GM23248 (cell line): Measurements from ENCODE around the gene SAMD13. TPM values are rescaled to one million over a fixed set of nuclear protein-coding genes. Genes with fewer than 3 reads are reported as not detected.

ENCODE experiments used
- DNase-seq: peaks from one replicate; pipeline ENCODE4 v3.0.0-alpha.2; 2015
- H2AFZ ChIP-seq: fragments of 200-600 bp; sonication (generic); 2 replicates; pipeline ENCODE4 v1.6.1; 2016; ENCODE audit warnings: antibody characterized with exemption
- H3F3A ChIP-seq: fragments of 200-600 bp; sonication (generic); 2 replicates; pipeline ENCODE4 v1.6.1; 2016; ENCODE audit warnings: mild to moderate bottlenecking, antibody characterized with exemption, mixed run types; ENCODE audit not compliant: insufficient read depth
- H3K27ac ChIP-seq: fragments of 200-600 bp; sonication (generic); 2 replicates; pipeline ENCODE4 v1.5.1; 2016; ENCODE audit warnings: mild to moderate bottlenecking
- H3K27me3 ChIP-seq: fragments of 200-600 bp; sonication (generic); replicated peaks from 2 replicates; pipeline ENCODE4 v1.6.1; 2016; ENCODE audit warnings: mild to moderate bottlenecking; ENCODE audit not compliant: insufficient read depth
- H3K36me3 ChIP-seq: fragments of 200-600 bp; sonication (generic); 2 replicates; pipeline ENCODE4 v1.6.1; 2016; ENCODE audit warnings: low read depth, mild to moderate bottlenecking
- H3K4me1 ChIP-seq: fragments of 200-600 bp; sonication (generic); 2 replicates; pipeline ENCODE4 v1.6.1; 2016; ENCODE audit warnings: mild to moderate bottlenecking; ENCODE audit not compliant: insufficient read depth
- H3K4me2 ChIP-seq: fragments of 200-600 bp; sonication (generic); one replicate; pipeline ENCODE4 v1.6.1; 2016; ENCODE audit warnings: mild to moderate bottlenecking; ENCODE audit not compliant: unreplicated experiment
- H3K4me3 ChIP-seq: fragments of 200-600 bp; sonication (generic); 2 replicates; pipeline ENCODE4 v1.5.1; 2016; ENCODE audit warnings: mild to moderate bottlenecking
- H3K79me2 ChIP-seq: fragments of 200-600 bp; sonication (generic); 2 replicates; pipeline ENCODE4 v1.6.1; 2016; ENCODE audit warnings: mild to moderate bottlenecking; ENCODE audit not compliant: insufficient read depth
- H3K9ac ChIP-seq: fragments of 200-600 bp; sonication (generic); 2 replicates; pipeline ENCODE4 v1.6.1; 2016; ENCODE audit warnings: mild to moderate bottlenecking
- H3K9me2 ChIP-seq: fragments of 200-600 bp; sonication (generic); 2 replicates; pipeline ENCODE4 v1.6.1; 2016; ENCODE audit warnings: mixed run types, mild to moderate bottlenecking, moderate library complexity; ENCODE audit not compliant: insufficient read depth
- H3K9me3 ChIP-seq: fragments of 200-600 bp; sonication (generic); one replicate; pipeline ENCODE4 v1.6.1; 2017; ENCODE audit warnings: low read depth
- H4K20me1 ChIP-seq: fragments of 200-600 bp; sonication (generic); 2 replicates; pipeline ENCODE4 v1.6.0; 2016; ENCODE audit not compliant: insufficient read depth
- EZH2 ChIP-seq: fragments of 200-600 bp; sonication (generic); IDR thresholded peaks from 2 replicates; pipeline ENCODE4 v1.6.1; 2018; ENCODE audit warnings: antibody characterized with exemption, mild to moderate bottlenecking; ENCODE audit not compliant: insufficient read depth, poor library complexity, severe bottlenecking
- EZH2phosphoT487 ChIP-seq: fragments of 200-600 bp; sonication (generic); IDR thresholded peaks from 2 replicates; pipeline ENCODE4 v1.6.1; 2018; ENCODE audit warnings: antibody characterized with exemption, moderate library complexity, mild to moderate bottlenecking, low read depth; ENCODE audit not compliant: insufficient read depth
- WGBS, 2 experiments: methylation state at CpG; one replicate each; pipeline ENCODE4 v1.1.6; 2015 to 2017; ENCODE audit warnings: low lambda C conversion rate in 2 of 2, low coverage in 1 of 2; ENCODE audit errors: missing lambda C conversion rate in 2 of 2; 5-methylcytosine and 5-hydroxymethylcytosine counted together
- in situ Hi-C: fragments of 300-500 bp; cut with MboI; formaldehyde crosslinking; loops from 2 replicates; pipeline ENCODE4 v1.15.0; 2020
- polyA plus RNA-seq: library from polyadenylated mRNA; unstranded; fragments of >200 nt; fragmentation: Nextera tagmentation; extraction: Ambion mirVana; gene quantifications from 2 replicates; pipeline ENCODE4 v1.2.1, GENCODE V29; 2016
- total RNA-seq: library from RNA; depleted of rRNA; stranded (reverse); fragments of >200 nt; shearing (Covaris generic); gene quantifications from 2 replicates; pipeline ENCODE4 v1.2.3, GENCODE V29; 2014

SAMD13 gene
- total and polyA plus RNA-seq, 2 experiments from 2014 or later: 0.65 to 0.78 TPM

DNA sequence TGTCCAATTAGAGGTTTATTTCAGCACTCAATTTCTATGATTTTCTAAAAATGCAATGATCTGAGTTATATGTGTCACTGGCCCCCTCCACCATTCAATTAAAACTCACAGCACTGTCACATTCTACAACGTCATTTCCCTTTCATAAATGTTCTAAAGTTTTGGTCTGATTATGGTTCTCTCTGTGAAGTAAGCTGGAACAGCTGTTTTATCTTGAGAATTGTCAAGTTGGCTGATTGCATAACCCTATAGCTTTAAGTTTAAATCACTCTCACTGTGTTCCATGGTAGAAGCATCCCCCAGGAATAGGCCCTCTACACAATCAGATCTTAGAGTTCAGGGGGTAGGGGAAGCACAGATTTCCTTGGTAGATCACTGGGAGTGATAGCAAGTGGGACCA, 55.4 kb downstream of the SAMD13 start:
- in situ Hi-C loops: no loop called here
- H3K27ac ChIP-seq: no peak overlapping the region
- no peaks in the 10 kb centered on the region for H3K27me3 ChIP-seq
- H3F3A ChIP-seq: 0 out of 2 replicates have a peak, but pooled peaks cover 12% of the 10 kb centered on the region
- H3K9me3 ChIP-seq: no peaks in the 10 kb centered on the region
- TF ChIP-seq EZH2phosphoT487: no peak
- no peak for TF ChIP-seq EZH2
- no peak overlapping the region for H3K9ac ChIP-seq
- no peak for DNase-seq
- no peak overlapping the region for H3K4me3 ChIP-seq
- H3K4me2 ChIP-seq: no peak overlapping the region
- H3K9me2 ChIP-seq: no peaks in the 10 kb centered on the region
- no peaks in the 10 kb centered on the region for H4K20me1 ChIP-seq
- no peaks in the 10 kb centered on the region for H3K79me2 ChIP-seq
- H3K4me1 ChIP-seq: peaks cover 24% of the 10 kb centered on the region
- H2AFZ ChIP-seq: no peak overlapping the region
- no peaks in the 10 kb centered on the region for H3K36me3 ChIP-seq
- WGBS, 2 experiments: 41 to 70% methylated on average over 1 of the region's 1 CpG

DNA sequence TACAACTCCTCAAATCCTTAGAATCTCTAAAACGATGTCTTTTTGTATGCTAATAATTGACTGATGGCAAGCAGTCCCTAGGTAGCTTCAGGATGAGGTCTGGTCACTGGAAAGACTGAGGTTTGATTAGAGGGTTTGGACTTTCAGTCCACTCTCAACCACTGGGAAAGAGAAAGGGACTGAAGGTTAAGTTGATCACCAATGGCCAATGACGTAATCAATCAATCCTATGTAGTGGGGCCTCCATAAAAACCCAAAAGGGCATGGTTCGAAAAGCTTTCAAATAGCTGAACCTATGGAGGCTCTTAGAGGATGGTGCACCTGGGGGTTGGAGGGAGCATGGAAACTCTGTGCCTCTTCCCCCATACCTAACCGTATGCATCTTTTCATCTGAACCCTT, 57.2 kb downstream of the SAMD13 start:
- Histone ChIP-seq H3K27me3 (no peaks in the 10 kb centered on the region), H3K9me2 (no peaks in the 10 kb centered on the region), H3K27ac (no peak overlapping the region), H3K4me3 (no peak overlapping the region), H3K79me2 (no peaks in the 10 kb centered on the region), H3K9me3 (no peaks in the 10 kb centered on the region), H4K20me1 (no peaks in the 10 kb centered on the region), H3K4me1 (peaks cover 10% of the 10 kb centered on the region), H3K9ac (no peak overlapping the region), H2AFZ (no peak overlapping the region), H3K4me2 (no peak overlapping the region), H3K36me3 (no peaks in the 10 kb centered on the region), H3F3A (0 out of 2 replicates have a peak, but pooled peaks cover 5% of the 10 kb centered on the region)
- DNase-seq: no peak
- WGBS, 2 experiments: 77 to 79% methylated on average over 4 of the region's 4 CpGs
- no peak for TF ChIP-seq EZH2
- no peak for TF ChIP-seq EZH2phosphoT487
- in situ Hi-C loops: no loop called here

GRCh38 chr1:84360316-84360715, 58.8 kb downstream of the SAMD13 start:
- WGBS, 2 experiments: 88 to 94% methylated on average over 1 of the region's 1 CpG
- Histone ChIP-seq H3K9me3 (no peaks in the 10 kb centered on the region), H3K27ac (no peak overlapping the region), H3F3A (peaks cover 8% of the 10 kb centered on the region; the same call in 1 of the 2 replicates), H3K36me3 (no peaks in the 10 kb centered on the region), H3K79me2 (no peaks in the 10 kb centered on the region), H3K4me3 (no peak overlapping the region), H2AFZ (no peak overlapping the region), H3K9ac (no peak overlapping the region), H3K27me3 (no peaks in the 10 kb centered on the region), H3K9me2 (no peaks in the 10 kb centered on the region), H3K4me1 (peaks cover 9% of the 10 kb centered on the region), H3K4me2 (no peak overlapping the region), H4K20me1 (no peaks in the 10 kb centered on the region)
- TF ChIP-seq EZH2 (no peak), EZH2phosphoT487 (no peak)
- in situ Hi-C loops: no loop called here
- no peak for DNase-seq

GRCh38 chr1:84361796-84362195, 60.3 kb downstream of the SAMD13 start:
- H3F3A ChIP-seq: peaks cover 20% of the 10 kb centered on the region
- H3K36me3 ChIP-seq: no peaks in the 10 kb centered on the region
- no peak overlapping the region for H2AFZ ChIP-seq
- TF ChIP-seq EZH2phosphoT487 (no peak), EZH2 (no peak)
- in situ Hi-C loops: no loop called here
- no peaks in the 10 kb centered on the region for H4K20me1 ChIP-seq
- H3K9ac ChIP-seq: no peak overlapping the region
- no peak overlapping the region for H3K4me3 ChIP-seq
- peak; percentile 23 for DNase-seq
- H3K9me2 ChIP-seq: no peaks in the 10 kb centered on the region
- H3K4me1 ChIP-seq: peaks cover 22% of the 10 kb centered on the region
- H3K79me2 ChIP-seq: no peaks in the 10 kb centered on the region
- 79 to 82% methylated on average over 3 of the region's 3 CpGs for WGBS, 2 experiments
- H3K9me3 ChIP-seq: no peaks in the 10 kb centered on the region
- H3K27ac ChIP-seq: no peak overlapping the region
- H3K27me3 ChIP-seq: no peaks in the 10 kb centered on the region
- no peak overlapping the region for H3K4me2 ChIP-seq

- TF ChIP-seq EZH2 (no peak), EZH2phosphoT487 (no peak)
- no peak overlapping the region for H3K27ac ChIP-seq
- H3K9me2 ChIP-seq: no peaks in the 10 kb centered on the region
- H3K9ac ChIP-seq: no peak overlapping the region
- no peak overlapping the region for H3K4me3 ChIP-seq
- DNase-seq: no peak
- WGBS, 2 experiments: 46 to 50% methylated on average over 5 of the region's 5 CpGs
- H2AFZ ChIP-seq: 0 out of 2 replicates have a peak overlapping the region, but pooled peaks have one; percentile 24
- peaks cover 29% of the 10 kb centered on the region for H3K4me1 ChIP-seq
- no peaks in the 10 kb centered on the region for H4K20me1 ChIP-seq
- no peaks in the 10 kb centered on the region for H3K27me3 ChIP-seq
- in situ Hi-C loops: no loop called here
- no peaks in the 10 kb centered on the region for H3K79me2 ChIP-seq
- peaks cover 30% of the 10 kb centered on the region for H3F3A ChIP-seq
- H3K9me3 ChIP-seq: no peaks in the 10 kb centered on the region
- no peaks in the 10 kb centered on the region for H3K36me3 ChIP-seq
- H3K4me2 ChIP-seq: no peak overlapping the region
Measured at GRCh38 chr1:84363019-84363418, 61.5 kb downstream of the SAMD13 start.
